Measurements from ENCODE around the gene KIAA1549.
"Not testable (repeated sequence)": the region's sequence is repeated elsewhere in the genome, so short reads cannot be mapped to it uniquely, and the experiment has no call there.

The KIAA1549 gene

GRCh38 chr7:138954545-138955475 lies 26.4 kb downstream of the KIAA1549 start:
- no peak overlapping the region for H3K9ac ChIP-seq (ENCODE audit: low read length)
- no peaks in the 10 kb centered on the region for H3K27me3 ChIP-seq (replicated peaks; ENCODE audit: control insufficient read depth, insufficient read depth, low read length)
- no peaks in the 10 kb centered on the region for H3K36me3 ChIP-seq (ENCODE audit: control insufficient read depth, insufficient read depth, low read length, severe bottlenecking)
- no peak for DNase-seq (ENCODE audit: low read depth)
- H3K4me1 ChIP-seq (ENCODE audit: control insufficient read depth, insufficient read depth, low read length) = no peaks in the 10 kb centered on the region
- no peaks in the 10 kb centered on the region for H3K9me3 ChIP-seq (ENCODE audit: control insufficient read depth, low read length)
- H3K4me3 ChIP-seq (ENCODE audit: low read length) = no peak overlapping the region

GRCh38 chr7:138952791-138953190 lies 28.4 kb downstream of the KIAA1549 start:
- H3K4me1 ChIP-seq (ENCODE audit: control insufficient read depth, insufficient read depth, low read length) = no peaks in the 10 kb centered on the region
- no peaks in the 10 kb centered on the region for H3K9me3 ChIP-seq (ENCODE audit: control insufficient read depth, low read length)
- H3K9ac ChIP-seq (ENCODE audit: low read length) = no peak overlapping the region
- H3K27me3 ChIP-seq (replicated peaks; ENCODE audit: control insufficient read depth, insufficient read depth, low read length) = no peaks in the 10 kb centered on the region
- no peak overlapping the region for H3K4me3 ChIP-seq (ENCODE audit: low read length)
- no peaks in the 10 kb centered on the region for H3K36me3 ChIP-seq (ENCODE audit: control insufficient read depth, insufficient read depth, low read length, severe bottlenecking)
- DNase-seq (ENCODE audit: low read depth) = no peak

GRCh38 chr7:138951953-138952352 lies 29.2 kb downstream of the KIAA1549 start:
- Histone ChIP-seq H3K36me3 (ENCODE audit: control insufficient read depth, insufficient read depth, low read length, severe bottlenecking) (no peaks in the 10 kb centered on the region), H3K9me3 (ENCODE audit: control insufficient read depth, low read length) (no peaks in the 10 kb centered on the region), H3K27me3 (replicated peaks; ENCODE audit: control insufficient read depth, insufficient read depth, low read length) (no peaks in the 10 kb centered on the region), H3K4me3 (ENCODE audit: low read length) (no peak overlapping the region), H3K9ac (ENCODE audit: low read length) (no peak overlapping the region), H3K4me1 (ENCODE audit: control insufficient read depth, insufficient read depth, low read length) (no peaks in the 10 kb centered on the region)
- no peak for DNase-seq (ENCODE audit: low read depth)

- no peak overlapping the region for H3K9ac ChIP-seq (ENCODE audit: low read length)
- H3K27me3 ChIP-seq (replicated peaks; ENCODE audit: control insufficient read depth, insufficient read depth, low read length) = no peaks in the 10 kb centered on the region
- DNase-seq (ENCODE audit: low read depth) = no peak
- H3K4me1 ChIP-seq (ENCODE audit: control insufficient read depth, insufficient read depth, low read length) = no peaks in the 10 kb centered on the region
- H3K36me3 ChIP-seq (ENCODE audit: control insufficient read depth, insufficient read depth, low read length, severe bottlenecking) = no peaks in the 10 kb centered on the region
- no peak overlapping the region for H3K4me3 ChIP-seq (ENCODE audit: low read length)
- H3K9me3 ChIP-seq (ENCODE audit: control insufficient read depth, low read length) = no peaks in the 10 kb centered on the region
These were observed 31.6 kb downstream of the KIAA1549 start for GRCh38 chr7:138949421-138950088.

- H3K4me1 ChIP-seq (ENCODE audit: control insufficient read depth, insufficient read depth, low read length) = no peaks in the 10 kb centered on the region
- H3K36me3 ChIP-seq (ENCODE audit: control insufficient read depth, insufficient read depth, low read length, severe bottlenecking) = no peaks in the 10 kb centered on the region
- no peak overlapping the region for H3K4me3 ChIP-seq (ENCODE audit: low read length)
- H3K9ac ChIP-seq (ENCODE audit: low read length) = no peak overlapping the region
- no peak for DNase-seq (ENCODE audit: low read depth)
- no peaks in the 10 kb centered on the region for H3K27me3 ChIP-seq (replicated peaks; ENCODE audit: control insufficient read depth, insufficient read depth, low read length)
- H3K9me3 ChIP-seq (ENCODE audit: control insufficient read depth, low read length) = no peaks in the 10 kb centered on the region
These were observed 32.8 kb downstream of the KIAA1549 start for GRCh38 chr7:138948403-138948802.

- Histone ChIP-seq H3K4me1 (ENCODE audit: control insufficient read depth, insufficient read depth, low read length) (no peaks in the 10 kb centered on the region), H3K4me3 (ENCODE audit: low read length) (no peak overlapping the region), H3K9ac (ENCODE audit: low read length) (no peak overlapping the region), H3K9me3 (ENCODE audit: control insufficient read depth, low read length) (no peaks in the 10 kb centered on the region), H3K27me3 (replicated peaks; ENCODE audit: control insufficient read depth, insufficient read depth, low read length) (no peaks in the 10 kb centered on the region), H3K36me3 (ENCODE audit: control insufficient read depth, insufficient read depth, low read length, severe bottlenecking) (no peaks in the 10 kb centered on the region)
- DNase-seq (ENCODE audit: low read depth) = no peak
These were observed 35.4 kb downstream of the KIAA1549 start for GRCh38 chr7:138945821-138946220.

- no peaks in the 10 kb centered on the region for H3K4me1 ChIP-seq (ENCODE audit: control insufficient read depth, insufficient read depth, low read length)
- no peak overlapping the region for H3K4me3 ChIP-seq (ENCODE audit: low read length)
- no peaks in the 10 kb centered on the region for H3K27me3 ChIP-seq (replicated peaks; ENCODE audit: control insufficient read depth, insufficient read depth, low read length)
- no peak for DNase-seq (ENCODE audit: low read depth)
- no peak overlapping the region for H3K9ac ChIP-seq (ENCODE audit: low read length)
- no peaks in the 10 kb centered on the region for H3K9me3 ChIP-seq (ENCODE audit: control insufficient read depth, low read length)
- H3K36me3 ChIP-seq (ENCODE audit: control insufficient read depth, insufficient read depth, low read length, severe bottlenecking) = no peaks in the 10 kb centered on the region
These were observed 36.0 kb downstream of the KIAA1549 start for GRCh38 chr7:138945154-138945553.

- no peak for DNase-seq (ENCODE audit: low read depth)
- Histone ChIP-seq H3K27me3 (replicated peaks; ENCODE audit: control insufficient read depth, insufficient read depth, low read length) (no peaks in the 10 kb centered on the region), H3K4me1 (ENCODE audit: control insufficient read depth, insufficient read depth, low read length) (no peaks in the 10 kb centered on the region), H3K9me3 (ENCODE audit: control insufficient read depth, low read length) (no peaks in the 10 kb centered on the region), H3K4me3 (ENCODE audit: low read length) (no peak overlapping the region), H3K9ac (ENCODE audit: low read length) (no peak overlapping the region), H3K36me3 (ENCODE audit: control insufficient read depth, insufficient read depth, low read length, severe bottlenecking) (no peaks in the 10 kb centered on the region)
These were observed 36.6 kb downstream of the KIAA1549 start for GRCh38 chr7:138944592-138944991.

- H3K4me1 ChIP-seq (ENCODE audit: control insufficient read depth, insufficient read depth, low read length) = no peaks in the 10 kb centered on the region
- H3K36me3 ChIP-seq (ENCODE audit: control insufficient read depth, insufficient read depth, low read length, severe bottlenecking) = no peaks in the 10 kb centered on the region
- no peak overlapping the region for H3K9ac ChIP-seq (ENCODE audit: low read length)
- no peaks in the 10 kb centered on the region for H3K27me3 ChIP-seq (replicated peaks; ENCODE audit: control insufficient read depth, insufficient read depth, low read length)
- no peak for DNase-seq (ENCODE audit: low read depth)
- no peaks in the 10 kb centered on the region for H3K9me3 ChIP-seq (ENCODE audit: control insufficient read depth, low read length)
- no peak overlapping the region for H3K4me3 ChIP-seq (ENCODE audit: low read length)
These were observed 38.1 kb downstream of the KIAA1549 start for GRCh38 chr7:138943061-138943460.

- no peak overlapping the region for H3K4me3 ChIP-seq (ENCODE audit: low read length)
- no peak for DNase-seq (ENCODE audit: low read depth)
- no peaks in the 10 kb centered on the region for H3K4me1 ChIP-seq (ENCODE audit: control insufficient read depth, insufficient read depth, low read length)
- no peaks in the 10 kb centered on the region for H3K9me3 ChIP-seq (ENCODE audit: control insufficient read depth, low read length)
- H3K9ac ChIP-seq (ENCODE audit: low read length) = no peak overlapping the region
- H3K36me3 ChIP-seq (ENCODE audit: control insufficient read depth, insufficient read depth, low read length, severe bottlenecking) = no peaks in the 10 kb centered on the region
- H3K27me3 ChIP-seq (replicated peaks; ENCODE audit: control insufficient read depth, insufficient read depth, low read length) = no peaks in the 10 kb centered on the region
These were observed 39.6 kb downstream of the KIAA1549 start for GRCh38 chr7:138941545-138941944.

GRCh38 chr7:138940602-138941001 lies 40.6 kb downstream of the KIAA1549 start:
- not testable (repeated sequence) for H3K9ac ChIP-seq (ENCODE audit: low read length)

More at GRCh38 chr7:138940602-138941001, 40.6 kb downstream of the KIAA1549 start:
- H3K27me3 ChIP-seq (replicated peaks; ENCODE audit: control insufficient read depth, insufficient read depth, low read length); H3K36me3 ChIP-seq (ENCODE audit: control insufficient read depth, insufficient read depth, low read length, severe bottlenecking); H3K4me3 ChIP-seq (ENCODE audit: low read length); DNase-seq (ENCODE audit: low read depth); H3K4me1 ChIP-seq (ENCODE audit: control insufficient read depth, insufficient read depth, low read length); H3K9me3 ChIP-seq (ENCODE audit: control insufficient read depth, low read length): not testable (repeated sequence)

All from adipocyte (in vitro differentiated cells).